HG03521 (cell line): ENCODE measurements around the gene MIA3.
A peak's percentile ranks its signal among the peaks of the same experiment; 100 is the strongest.

Experiments used
- ATAC-seq: cut with Tn5 transposase; IDR thresholded peaks from one replicate; pipeline ENCODE4 v1.9.1; 2021; ENCODE audit warnings: mild to moderate bottlenecking, moderate library complexity; ENCODE audit not compliant: unreplicated experiment

MIA3 gene

GRCh38 chr1:222617367-222617951 is 438 bp upstream of the MIA3 start:
- ATAC-seq, result peak; percentile 81

DNA sequence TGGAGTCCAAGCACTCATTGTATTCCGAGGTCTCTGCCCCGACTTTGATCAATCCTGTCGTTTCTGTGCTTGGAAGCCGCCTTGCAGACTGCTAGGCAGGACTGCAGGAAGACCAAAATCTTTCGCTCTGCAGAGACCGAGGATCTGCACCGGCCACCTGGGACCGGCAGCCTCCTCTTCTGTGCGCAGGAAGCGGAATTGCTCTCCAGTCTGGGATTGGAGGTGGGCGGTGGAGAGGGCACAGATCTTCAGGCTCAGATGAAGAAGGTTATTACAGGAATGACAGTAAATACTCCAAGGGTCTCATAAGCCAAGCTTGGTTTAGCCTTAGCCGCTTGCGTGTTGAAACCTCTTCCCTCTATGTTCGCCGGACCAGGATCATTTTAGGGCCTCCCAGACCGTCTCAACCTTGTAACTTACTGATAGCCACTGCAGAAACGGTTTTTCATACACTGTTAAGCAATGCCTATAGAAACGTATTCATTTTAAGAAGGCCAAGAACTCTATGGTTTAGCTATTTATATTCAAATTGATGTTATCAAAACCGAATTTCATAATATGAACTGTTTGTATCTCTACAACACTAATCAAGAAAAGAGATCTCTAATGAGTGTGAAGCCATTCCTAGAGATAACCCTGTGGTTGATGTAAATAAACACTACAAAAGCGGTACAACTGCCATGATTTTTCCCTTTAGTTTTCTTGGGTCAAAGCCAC is 1.1 kb downstream of the MIA3 start:
- ATAC-seq, result no peak

DNA sequence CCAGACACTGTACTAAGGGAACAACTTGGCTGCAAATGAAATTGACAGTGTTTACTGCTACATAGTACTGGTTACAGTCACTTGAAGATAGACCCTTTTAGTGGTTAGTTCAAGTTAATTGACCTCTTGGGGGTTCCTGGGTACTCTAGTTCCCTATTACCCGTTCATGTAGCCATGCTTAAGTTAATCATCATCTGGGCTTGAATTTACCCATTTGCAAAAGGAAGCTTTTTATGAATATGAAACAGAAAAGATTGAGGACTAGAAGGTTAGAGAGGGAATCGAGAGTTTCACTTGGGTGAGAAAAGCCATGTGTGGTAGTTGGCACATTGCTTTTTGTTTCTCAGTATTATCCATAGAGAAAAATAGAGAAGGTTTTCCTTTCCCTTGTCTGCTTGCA is 2.7 kb downstream of the MIA3 start:
- peak; percentile 28 for ATAC-seq

DNA sequence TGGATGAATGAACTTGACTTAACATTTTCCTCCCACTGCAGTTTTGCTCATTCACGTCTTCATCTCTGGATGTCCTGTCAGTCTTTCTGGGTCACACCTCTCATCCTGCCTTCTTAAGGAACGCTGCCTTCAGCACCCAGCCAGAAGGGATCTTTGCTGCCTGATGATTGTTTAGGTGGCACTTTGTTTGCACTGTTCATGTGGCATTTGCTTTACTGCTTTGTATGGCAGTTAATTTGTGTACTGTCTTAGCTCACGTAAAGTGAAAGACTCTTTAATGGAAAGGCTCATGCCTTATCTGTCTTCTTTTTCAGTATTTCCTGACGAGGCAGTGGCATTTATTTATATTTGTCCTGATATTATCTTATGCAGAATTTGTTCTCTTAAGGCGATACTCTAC is 4.9 kb downstream of the MIA3 start:
- no peak for ATAC-seq

- no peak for ATAC-seq
Observed at GRCh38 chr1:222623458-222623857, 5.6 kb downstream of the MIA3 start.

DNA sequence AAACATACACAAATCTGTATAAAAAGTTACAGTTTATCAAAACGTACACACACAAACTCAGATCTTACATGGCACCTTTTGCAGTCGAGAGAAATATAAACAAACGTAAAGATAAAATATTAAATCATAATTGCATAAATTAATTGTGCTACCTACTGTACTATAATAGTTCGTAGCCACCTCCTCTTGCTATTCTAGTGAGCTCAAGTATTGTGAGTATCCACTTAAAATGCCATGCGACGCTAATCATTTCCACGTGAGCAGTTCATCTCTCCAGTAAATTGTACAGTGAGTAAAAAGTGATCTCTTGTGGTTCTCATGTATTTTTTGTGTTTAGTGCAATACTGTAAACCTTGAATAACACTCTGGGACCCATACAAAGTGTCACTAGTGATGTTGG is 6.3 kb downstream of the MIA3 start:
- ATAC-seq, result no peak

- no peak for ATAC-seq
Observed at GRCh38 chr1:222627232-222627631, 9.3 kb downstream of the MIA3 start.

DNA sequence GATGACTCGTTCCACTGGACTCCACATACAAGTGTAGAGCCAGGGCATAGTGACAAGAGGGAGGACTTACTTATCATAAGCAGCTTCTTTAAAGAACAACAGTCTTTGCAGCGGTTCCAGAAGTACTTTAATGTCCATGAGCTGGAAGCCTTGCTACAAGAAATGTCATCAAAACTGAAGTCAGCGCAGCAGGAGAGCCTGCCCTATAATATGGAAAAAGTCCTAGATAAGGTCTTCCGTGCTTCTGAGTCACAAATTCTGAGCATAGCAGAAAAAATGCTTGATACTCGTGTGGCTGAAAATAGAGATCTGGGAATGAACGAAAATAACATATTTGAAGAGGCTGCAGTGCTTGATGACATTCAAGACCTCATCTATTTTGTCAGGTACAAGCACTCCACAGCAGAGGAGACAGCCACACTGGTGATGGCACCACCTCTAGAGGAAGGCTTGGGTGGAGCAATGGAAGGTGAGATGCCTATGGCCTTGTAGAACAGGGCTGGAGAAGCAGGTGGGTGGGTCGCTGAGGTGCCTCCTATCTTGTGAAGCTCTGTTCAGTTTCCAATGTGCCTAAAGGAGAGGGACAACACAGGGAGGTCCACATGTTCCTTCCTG is 12.1 kb downstream of the MIA3 start:
- no peak for ATAC-seq

GRCh38 chr1:222631611-222632208 is 13.8 kb downstream of the MIA3 start:
- no peak for ATAC-seq

- ATAC-seq, result no peak
Observed at GRCh38 chr1:222632749-222633148, 14.9 kb downstream of the MIA3 start.

- peak; percentile 52 for ATAC-seq
Observed at GRCh38 chr1:222634180-222635013, 16.5 kb downstream of the MIA3 start.

DNA sequence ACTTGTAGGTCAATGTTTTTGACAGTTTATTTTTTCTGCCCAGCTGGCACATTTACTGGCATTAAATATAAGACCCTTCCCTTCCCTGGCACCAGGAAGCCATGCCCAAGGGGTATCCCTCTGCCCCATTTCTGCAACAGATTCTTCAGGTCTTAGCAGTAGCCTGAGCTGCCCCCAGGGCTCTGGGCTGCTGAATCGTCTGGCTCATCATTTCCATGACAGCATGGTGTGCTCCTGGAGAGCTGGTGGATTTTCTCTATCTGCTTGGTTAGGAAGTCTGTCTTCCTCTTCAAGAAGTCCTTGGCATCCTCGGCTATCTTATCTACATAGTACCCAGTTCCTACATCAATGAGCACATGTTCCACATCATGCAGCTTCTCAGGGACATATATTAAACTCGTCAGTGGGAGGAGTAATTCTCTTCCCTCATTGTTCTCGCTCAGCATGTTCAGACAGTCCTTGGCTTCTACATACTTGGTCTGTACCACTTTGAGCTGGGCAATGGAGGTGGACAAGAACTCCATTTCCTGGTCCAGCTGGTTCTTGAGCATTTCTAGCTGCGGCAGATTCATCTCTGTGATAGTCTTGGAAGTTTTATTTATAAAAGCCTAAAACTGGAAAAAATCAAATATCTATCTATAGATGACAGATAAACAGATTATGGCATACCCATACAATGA is 23.5 kb downstream of the MIA3 start:
- ATAC-seq, result no peak

DNA sequence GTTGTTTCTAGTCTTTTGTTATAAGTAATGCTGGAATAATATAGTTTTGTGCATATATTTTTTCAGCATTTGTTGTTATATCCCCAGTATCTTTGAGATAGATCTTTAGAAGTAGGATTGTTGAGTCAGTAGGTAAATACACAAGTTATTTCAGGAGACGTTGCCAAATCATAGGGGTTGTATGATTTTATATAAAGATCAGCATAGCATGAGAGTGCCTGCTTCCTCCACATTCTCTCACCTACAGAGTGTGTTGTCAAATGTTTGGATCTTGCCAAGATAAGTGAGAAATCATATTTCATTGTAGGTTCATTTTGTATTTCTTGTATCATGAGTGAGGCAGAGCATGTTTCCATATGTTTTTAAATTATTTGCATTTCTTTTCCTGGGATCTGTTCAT is 24.6 kb downstream of the MIA3 start:
- no peak for ATAC-seq

- ATAC-seq, result no peak
Observed at GRCh38 chr1:222643606-222643937, 25.7 kb downstream of the MIA3 start.

DNA sequence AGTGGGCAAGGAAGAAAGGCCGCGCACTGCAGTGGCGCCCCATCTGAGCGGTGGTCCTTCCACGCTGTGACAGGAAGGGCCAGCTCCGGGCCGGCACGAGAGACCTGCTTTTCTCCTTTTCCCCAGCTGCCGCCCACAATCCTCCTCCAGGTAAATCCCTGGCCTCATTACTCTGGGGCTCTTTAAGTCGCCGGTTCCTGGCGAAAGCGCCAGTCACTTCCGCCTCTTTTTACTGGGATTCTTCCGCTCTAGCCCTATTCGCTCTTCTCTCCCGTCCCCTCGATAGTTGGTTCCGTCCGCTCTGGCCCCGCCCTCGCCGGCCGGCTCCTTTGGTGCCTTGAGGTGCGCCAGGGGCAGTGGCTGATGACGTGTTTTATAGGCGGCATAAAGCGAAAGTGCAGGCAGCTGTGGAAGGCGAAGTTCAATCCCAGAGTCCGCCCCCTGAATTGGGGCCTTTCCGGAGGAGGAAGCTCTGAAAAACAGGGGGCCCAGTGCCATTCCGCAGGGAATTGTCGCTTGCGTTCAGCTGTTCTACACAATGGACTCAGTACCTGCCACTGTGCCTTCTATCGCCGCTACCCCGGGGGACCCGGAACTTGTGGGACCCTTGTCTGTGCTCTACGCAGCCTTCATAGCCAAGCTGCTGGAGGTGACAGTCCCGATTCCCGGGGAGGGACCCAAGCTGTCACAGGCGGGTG is 26.2 kb downstream of the MIA3 start:
- ATAC-seq, result peak; percentile 96

GRCh38 chr1:222644636-222644980 is 26.7 kb downstream of the MIA3 start:
- peak; percentile 9 for ATAC-seq

GRCh38 chr1:222652676-222653075 is 34.8 kb downstream of the MIA3 start:
- ATAC-seq, result no peak

GRCh38 chr1:222653178-222653827 is 35.4 kb downstream of the MIA3 start:
- peak; percentile 67 for ATAC-seq

- peak; percentile 90 for ATAC-seq
Observed at GRCh38 chr1:222654849-222655248, 37.0 kb downstream of the MIA3 start.
